GM21529 (cell line): ENCODE data around the gene DIP2C.
"Not testable (repeated sequence)": the region's sequence is repeated elsewhere in the genome, so short reads cannot be mapped to it uniquely, and the experiment has no call there.

ENCODE experiments used
- ATAC-seq: cut with Tn5 transposase; IDR thresholded peaks from one replicate; pipeline ENCODE4 v1.9.1; 2021; ENCODE audit not compliant: unreplicated experiment

DIP2C gene

DNA sequence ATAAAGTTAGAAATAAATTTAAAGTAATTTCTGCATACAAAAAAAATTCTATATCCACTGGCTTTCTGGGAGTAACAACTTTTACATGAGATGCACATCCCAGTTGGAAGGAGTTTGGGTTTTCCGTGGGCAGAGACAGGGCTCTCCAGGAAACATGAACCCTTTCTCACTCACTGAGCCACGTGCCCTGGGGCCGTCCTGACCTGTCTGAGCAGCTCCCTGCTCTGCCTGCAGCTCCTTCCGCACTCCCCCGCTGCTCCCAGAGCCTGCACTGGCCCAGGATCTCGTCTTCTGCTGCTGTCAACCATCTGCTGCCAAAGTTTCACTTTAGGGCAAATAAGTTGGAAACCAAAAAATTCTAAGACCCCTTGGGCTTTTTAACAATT is 169.1 kb downstream of the DIP2C start:
- ATAC-seq, result no peak

DNA sequence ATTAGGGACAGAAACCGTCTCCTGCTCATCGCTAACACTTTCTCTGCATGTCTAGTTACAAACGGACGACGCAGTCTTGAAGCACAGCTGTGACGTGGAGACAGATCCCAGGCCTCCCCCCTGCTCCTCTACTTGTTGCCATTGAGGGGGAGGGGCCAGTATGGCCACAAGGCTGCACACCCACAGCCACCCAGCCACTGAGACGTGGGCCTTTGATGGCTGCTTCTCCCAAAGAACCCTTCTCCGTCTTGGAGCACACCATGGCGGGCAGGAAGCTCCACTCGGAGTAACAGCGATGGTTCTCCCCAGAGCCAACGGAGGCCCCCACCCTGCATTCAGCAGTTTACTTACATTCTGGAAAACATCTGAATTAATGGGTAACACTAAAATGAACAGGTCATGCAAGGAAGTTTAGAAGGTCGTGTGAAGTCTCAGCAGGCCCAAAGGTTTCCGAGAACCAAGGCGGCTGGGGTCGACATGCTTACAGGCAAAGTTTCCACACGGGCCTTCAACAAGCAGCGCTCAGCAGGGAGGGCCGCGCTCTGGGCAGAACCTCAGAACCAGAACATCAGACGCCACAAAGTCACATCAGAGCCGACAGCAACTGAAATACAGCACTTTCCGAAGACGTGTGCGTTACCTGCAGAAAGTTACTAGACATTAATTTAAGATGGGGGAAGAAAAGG is 169.6 kb downstream of the DIP2C start:
- ATAC-seq, result no peak

DNA sequence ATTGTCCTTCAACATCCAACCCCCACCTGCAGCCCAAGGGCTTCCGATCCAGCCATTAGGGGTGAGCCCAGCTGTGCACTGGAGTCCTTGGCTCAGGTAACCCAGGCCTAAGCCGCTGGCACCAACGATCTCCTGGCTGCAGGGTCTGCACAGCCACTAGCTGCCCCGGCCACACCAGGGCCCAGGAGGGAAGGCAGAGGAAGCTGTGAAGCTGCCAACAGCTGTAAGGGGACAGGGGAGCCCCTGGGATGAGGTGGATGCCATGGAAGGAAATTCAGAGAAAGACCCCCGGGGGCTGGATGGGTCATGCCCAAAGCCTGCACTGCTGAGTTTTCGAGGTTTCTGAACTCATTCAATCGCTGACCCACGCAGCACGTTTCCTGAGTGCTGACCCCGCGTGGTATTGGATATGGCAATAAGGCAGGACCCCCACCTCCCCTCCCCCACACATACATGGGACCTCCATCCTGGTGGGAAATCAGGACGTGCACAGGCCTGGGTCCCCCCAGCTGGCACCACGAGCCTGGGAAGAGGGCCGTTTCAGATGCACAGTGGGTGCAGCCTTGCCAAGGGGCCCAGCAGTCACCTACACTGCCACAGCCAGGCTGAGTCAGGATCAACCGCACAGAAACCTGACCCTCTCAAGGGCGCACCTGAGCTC is 170.3 kb downstream of the DIP2C start:
- no peak for ATAC-seq

GRCh38 chr10:517872-518475 is 171.5 kb downstream of the DIP2C start:
- no peak for ATAC-seq

- ATAC-seq, result no peak
Measured at GRCh38 chr10:517241-517830, 172.1 kb downstream of the DIP2C start.

DNA sequence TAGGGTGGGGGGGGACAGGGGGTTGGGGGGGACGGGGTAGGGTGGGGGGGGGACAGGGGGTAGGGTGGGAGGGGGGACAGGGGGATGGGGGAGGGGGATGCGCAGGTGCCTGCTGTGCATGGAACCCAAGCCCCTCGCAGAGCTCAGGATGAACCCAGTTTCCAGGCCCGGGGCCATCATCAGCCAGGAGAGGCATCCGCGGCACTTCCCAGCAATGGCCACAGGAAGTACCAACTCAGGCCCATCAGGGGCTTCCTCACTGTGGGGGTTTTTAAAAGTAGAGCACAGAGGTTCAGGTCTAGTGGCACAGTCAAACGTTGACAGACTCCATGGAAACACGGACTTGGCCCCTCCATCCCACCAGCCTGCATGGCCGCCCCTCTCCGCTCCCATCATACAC is 172.7 kb downstream of the DIP2C start:
- ATAC-seq, result no peak

GRCh38 chr10:515674-516073 is 173.8 kb downstream of the DIP2C start:
- no peak for ATAC-seq

DNA sequence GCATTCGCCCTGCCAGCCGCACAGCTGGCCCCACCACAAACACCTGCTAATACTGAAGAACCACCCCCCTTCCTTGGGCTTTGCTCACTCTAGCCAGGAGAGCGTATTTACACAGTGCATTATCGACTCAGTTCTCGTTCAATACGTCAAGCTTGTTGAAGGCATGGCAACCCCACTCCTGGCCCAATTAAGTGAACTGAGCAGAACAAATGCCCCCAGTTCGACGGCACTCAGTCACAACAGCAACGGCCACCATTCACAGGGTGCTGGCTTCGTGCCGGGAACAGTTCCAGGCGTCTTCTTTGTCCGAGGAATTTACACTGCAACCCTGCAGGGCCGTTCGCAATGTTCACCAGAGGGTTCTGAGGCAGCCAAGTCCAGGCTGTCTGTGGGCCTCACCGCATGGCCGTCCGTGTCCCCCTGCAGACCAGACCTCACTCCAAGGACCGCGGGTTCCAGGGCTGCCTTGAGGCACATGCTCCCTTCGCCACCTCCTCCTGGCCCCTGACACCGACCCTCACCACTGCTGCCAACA is 175.3 kb downstream of the DIP2C start:
- ATAC-seq, result no peak

GRCh38 chr10:513393-513792 is 176.1 kb downstream of the DIP2C start:
- no peak for ATAC-seq

DNA sequence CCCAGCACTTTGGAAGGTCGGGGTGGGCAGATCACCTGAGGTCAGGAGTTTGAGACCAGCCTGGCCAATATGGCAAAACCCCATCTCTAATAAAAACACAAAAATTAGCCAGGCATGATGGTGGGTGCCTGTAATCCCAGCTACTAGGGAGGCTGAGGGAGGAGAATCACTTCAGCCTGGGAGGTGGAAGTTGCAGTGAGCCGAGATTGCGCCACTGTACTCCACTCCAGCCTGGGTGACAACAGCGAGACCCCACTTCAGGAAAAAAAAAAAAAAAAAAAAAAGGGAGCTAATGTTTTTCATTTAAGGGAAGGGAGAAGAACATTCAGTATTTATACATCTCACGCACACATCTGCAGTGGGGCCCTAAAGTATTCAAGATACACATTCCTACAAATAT is 176.8 kb downstream of the DIP2C start:
- not testable (repeated sequence) for ATAC-seq

DNA sequence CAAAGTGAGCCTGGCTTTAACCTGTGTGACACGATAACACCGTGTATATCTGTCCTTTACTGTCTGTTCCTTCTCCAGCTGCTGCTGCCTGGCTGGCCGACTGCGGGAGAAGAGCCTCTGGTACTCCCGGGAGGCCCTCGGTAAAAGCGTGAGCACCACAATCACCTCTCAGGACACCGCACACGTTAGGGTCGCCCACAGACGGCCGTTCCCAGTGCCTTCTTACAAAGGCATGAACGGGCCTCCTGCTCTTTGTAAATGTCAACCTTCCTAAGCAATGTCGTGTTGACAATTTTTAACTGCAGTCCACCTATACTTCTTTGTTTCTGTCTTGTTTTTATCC is 177.6 kb downstream of the DIP2C start:
- ATAC-seq, result no peak

GRCh38 chr10:511101-511848 is 178.2 kb downstream of the DIP2C start:
- ATAC-seq, result peak; percentile 79

DNA sequence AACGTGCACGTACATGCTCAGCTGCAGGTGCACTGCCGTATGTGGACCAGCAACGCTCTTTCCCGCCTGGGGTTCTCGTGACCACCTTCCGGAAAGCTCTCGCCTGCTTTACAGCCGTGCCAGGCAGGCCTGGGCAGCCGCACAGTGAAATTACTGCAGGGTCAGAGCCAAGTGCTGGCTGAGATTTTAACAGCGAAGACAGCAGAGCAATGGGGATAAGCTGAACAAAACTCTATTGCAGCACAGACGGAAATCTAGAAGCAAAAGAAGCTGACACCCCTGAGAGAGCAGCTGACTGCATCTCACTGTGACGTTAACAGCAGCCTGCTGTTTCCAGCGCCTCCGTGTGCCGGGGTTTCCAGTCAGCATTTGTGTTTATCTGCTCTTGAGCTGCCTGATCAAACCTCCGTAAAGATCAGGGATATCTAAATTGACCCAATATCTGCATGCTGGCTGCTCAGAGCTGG is 179.0 kb downstream of the DIP2C start:
- ATAC-seq, result no peak

- ATAC-seq, result no peak
Measured at GRCh38 chr10:509361-510102, 179.9 kb downstream of the DIP2C start.

GRCh38 chr10:508726-509125 is 180.7 kb downstream of the DIP2C start:
- ATAC-seq, result no peak

DNA sequence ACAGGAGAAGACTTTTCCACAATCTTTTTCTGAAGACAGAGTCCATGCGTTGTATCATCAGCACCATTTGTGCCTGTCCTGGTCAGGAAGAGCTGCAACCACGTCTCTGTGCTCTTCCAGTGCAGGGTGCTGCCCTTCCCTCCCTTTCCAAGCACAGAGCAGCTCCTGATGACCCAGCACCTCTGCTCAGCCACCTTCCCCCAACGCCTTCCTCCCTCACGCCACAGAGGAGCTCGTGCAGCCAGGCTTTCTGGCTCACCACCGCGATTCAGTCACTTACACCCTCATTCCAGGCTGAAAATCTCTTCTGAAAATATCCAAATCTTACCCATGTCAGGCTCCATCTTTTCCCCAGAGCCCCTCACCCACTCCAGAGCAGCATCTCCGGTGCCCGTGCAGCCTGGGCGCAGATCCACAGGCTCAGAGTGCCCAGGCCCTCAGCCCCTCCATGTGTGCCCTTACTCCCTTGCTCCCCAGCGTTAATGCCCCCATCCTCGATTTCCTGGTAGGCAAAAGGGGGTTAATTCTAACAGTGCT is 181.5 kb downstream of the DIP2C start:
- no peak for ATAC-seq

- ATAC-seq, result no peak
Measured at GRCh38 chr10:507355-507699, 182.1 kb downstream of the DIP2C start.

- ATAC-seq, result no peak
Measured at GRCh38 chr10:506451-507354, 182.8 kb downstream of the DIP2C start.

GRCh38 chr10:505419-505818 is 184.0 kb downstream of the DIP2C start:
- no peak for ATAC-seq
